Osteocyte (in vitro differentiated cells): ENCODE results near the gene ERBB3. TPM values are rescaled to one million over a fixed set of nuclear protein-coding genes. Genes with fewer than 3 reads are reported as not detected.

Experiments
- DNase-seq: peaks from one replicate; pipeline ENCODE4 v3.0.0; 2021; ENCODE audit warnings: mixed read lengths; ENCODE audit not compliant: unreplicated experiment; ENCODE audit errors: extremely low spot score
- H3K27ac Mint-ChIP-seq: one replicate; pipeline ENCODE4 v1.8.0; 2021; ENCODE audit warnings: mild to moderate bottlenecking, mixed read lengths; ENCODE audit not compliant: unreplicated experiment
- H3K27me3 Mint-ChIP-seq: one replicate; pipeline ENCODE4 v1.8.0; 2021; ENCODE audit warnings: mixed read lengths; ENCODE audit not compliant: unreplicated experiment
- H3K36me3 Mint-ChIP-seq: one replicate; pipeline ENCODE4 v1.8.0; 2021; ENCODE audit warnings: mixed read lengths; ENCODE audit not compliant: unreplicated experiment
- H3K4me1 Mint-ChIP-seq: one replicate; pipeline ENCODE4 v1.8.0; 2021; ENCODE audit warnings: mixed read lengths; ENCODE audit not compliant: unreplicated experiment
- H3K4me3 Mint-ChIP-seq: one replicate; pipeline ENCODE4 v1.8.0; 2021; ENCODE audit warnings: mild to moderate bottlenecking, moderate library complexity, mixed read lengths; ENCODE audit not compliant: unreplicated experiment
- H3K9me3 Mint-ChIP-seq: one replicate; pipeline ENCODE4 v1.8.0; 2021; ENCODE audit warnings: mixed read lengths; ENCODE audit not compliant: unreplicated experiment
- total RNA-seq: library from RNA; stranded (reverse); gene quantifications from 2 replicates; pipeline ENCODE4 v1.2.1, GENCODE V29; 2021
- TF ChIP-seq, protein P1 (sequence below): fragments of 200-600 bp; sonication (generic); IDR thresholded peaks from 2 replicates; pipeline ENCODE4 v1.5.0; 2021; ENCODE audit warnings: antibody characterized with exemption, mild to moderate bottlenecking, moderate library complexity

The ERBB3 gene
- total RNA-seq, 1 donor from 2014 or later = 1.2 TPM

DNA sequence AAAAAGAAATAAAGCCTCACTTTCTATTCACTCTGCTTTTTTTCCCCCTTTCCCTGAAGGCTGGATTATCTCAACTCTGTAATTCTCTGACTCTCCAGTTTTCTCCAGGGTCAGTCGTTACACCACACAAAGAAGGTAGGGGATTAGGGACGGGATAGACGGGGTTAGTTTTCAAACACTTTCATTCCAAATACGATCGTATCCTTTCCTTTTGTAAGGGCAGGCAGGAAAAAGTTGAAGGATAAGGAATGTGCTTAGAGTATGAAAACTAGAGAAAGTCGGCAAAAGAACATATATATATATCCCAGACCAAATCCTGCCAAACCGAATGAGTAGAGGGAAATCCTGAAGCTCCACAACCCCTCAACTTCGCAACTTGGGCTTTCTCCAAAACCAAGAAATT, 47.5 kb downstream of the ERBB3 start:
- DNase-seq = no peak
- Mint-ChIP-seq H3K4me1 (peaks cover 36% of the 10 kb centered on the region), H3K9me3 (no peaks in the 10 kb centered on the region), H3K36me3 (peaks cover 15% of the 10 kb centered on the region), H3K27me3 (no peaks in the 10 kb centered on the region), H3K4me3 (peak overlapping the region; percentile 98), H3K27ac (peak overlapping the region; percentile 90)
- TF ChIP-seq, protein P1, sequence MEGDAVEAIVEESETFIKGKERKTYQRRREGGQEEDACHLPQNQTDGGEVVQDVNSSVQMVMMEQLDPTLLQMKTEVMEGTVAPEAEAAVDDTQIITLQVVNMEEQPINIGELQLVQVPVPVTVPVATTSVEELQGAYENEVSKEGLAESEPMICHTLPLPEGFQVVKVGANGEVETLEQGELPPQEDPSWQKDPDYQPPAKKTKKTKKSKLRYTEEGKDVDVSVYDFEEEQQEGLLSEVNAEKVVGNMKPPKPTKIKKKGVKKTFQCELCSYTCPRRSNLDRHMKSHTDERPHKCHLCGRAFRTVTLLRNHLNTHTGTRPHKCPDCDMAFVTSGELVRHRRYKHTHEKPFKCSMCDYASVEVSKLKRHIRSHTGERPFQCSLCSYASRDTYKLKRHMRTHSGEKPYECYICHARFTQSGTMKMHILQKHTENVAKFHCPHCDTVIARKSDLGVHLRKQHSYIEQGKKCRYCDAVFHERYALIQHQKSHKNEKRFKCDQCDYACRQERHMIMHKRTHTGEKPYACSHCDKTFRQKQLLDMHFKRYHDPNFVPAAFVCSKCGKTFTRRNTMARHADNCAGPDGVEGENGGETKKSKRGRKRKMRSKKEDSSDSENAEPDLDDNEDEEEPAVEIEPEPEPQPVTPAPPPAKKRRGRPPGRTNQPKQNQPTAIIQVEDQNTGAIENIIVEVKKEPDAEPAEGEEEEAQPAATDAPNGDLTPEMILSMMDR = no peak

DNA sequence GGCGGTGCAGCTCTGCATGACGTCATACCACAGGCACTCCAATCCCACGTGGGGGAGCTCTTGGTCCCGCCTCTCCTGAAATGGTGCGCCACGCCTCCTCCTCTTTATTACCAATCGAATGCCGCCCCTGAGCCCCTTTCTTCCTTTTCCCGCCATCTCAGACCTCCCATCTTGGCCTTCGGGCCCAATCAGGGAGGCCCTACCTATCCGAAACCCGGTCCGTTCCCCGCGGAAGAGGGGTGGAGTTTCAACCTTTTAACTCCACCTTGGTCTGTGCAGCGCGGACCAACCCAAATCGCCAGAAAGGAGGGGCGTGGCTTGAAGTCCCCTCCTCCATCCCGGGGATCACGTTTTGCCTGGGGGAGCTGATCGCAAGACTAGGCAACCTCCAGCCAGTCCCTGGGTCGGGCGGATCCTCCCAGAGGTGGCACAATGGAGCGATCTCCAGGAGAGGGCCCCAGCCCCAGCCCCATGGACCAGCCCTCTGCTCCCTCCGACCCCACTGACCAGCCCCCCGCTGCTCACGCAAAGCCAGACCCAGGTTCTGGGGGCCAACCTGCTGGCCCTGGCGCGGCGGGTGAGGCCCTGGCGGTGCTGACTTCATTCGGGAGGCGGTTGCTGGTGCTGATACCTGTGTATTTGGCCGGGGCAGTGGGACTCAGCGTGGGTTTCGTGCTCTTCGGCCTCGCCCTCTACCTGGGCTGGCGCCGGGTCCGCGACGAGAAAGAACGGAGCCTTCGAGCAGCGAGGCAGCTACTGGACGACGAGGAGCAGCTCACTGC, 48.1 kb downstream of the ERBB3 start, which contains the start of gene ESYT1:
Gene ESYT1 (plus strand): TSS at position 380 of the 782 bp plus-strand sequence. CDS start 53 bp downstream, at position 433.
- peak within 1 kb of the TSS; percentile 98 for H3K4me3 Mint-ChIP-seq
- no peaks in the 10 kb centered on the region for H3K9me3 Mint-ChIP-seq

DNA sequence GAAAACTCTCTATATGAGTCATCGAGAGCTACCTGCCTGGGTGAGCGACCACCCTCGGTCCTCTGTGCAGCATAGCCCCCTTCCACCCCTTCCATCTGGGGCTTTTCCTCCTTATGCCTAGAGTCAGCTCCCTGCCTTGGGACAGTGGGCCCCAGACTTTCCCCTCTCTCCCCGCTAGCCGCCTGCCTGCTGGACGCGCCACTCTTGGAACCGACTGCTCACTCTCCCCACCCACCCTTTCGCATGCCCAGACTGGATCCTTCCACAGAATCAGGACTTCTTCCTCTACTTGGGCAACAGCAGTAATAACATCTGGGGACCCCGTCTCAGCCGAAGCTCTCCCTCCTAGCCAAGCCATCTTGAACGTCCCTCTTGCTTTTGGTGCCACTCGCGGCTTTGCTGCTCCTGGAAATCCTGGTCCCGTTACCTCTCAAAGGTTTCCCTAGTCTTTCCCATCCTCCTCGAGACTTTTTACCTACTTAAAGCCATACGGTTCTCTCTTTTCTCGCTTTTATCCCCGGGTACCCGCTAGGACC, 48.8 kb downstream of the ERBB3 start:
- no peaks in the 10 kb centered on the region for H3K27me3 Mint-ChIP-seq
- H3K27ac Mint-ChIP-seq = peak overlapping the region; percentile 90
- H3K4me1 Mint-ChIP-seq = peaks cover 36% of the 10 kb centered on the region
- no peak for DNase-seq
- peak overlapping the region; percentile 98 for H3K4me3 Mint-ChIP-seq
- TF ChIP-seq, protein P1 = no peak
- peaks cover 22% of the 10 kb centered on the region for H3K36me3 Mint-ChIP-seq
- H3K9me3 Mint-ChIP-seq = no peaks in the 10 kb centered on the region

More for the DNA sequence above, 48.1 kb downstream of the ERBB3 start, which contains the start of gene ESYT1:
- peak within 1 kb of the TSS; percentile 90 for H3K27ac Mint-ChIP-seq
- H3K27me3 Mint-ChIP-seq = no peaks in the 10 kb centered on the region
- peaks cover 16% of the 10 kb centered on the region for H3K36me3 Mint-ChIP-seq
- DNase-seq = peak; percentile 99
- peaks cover 36% of the 10 kb centered on the region for H3K4me1 Mint-ChIP-seq
- TF ChIP-seq, protein P1 = no peak

DNA sequence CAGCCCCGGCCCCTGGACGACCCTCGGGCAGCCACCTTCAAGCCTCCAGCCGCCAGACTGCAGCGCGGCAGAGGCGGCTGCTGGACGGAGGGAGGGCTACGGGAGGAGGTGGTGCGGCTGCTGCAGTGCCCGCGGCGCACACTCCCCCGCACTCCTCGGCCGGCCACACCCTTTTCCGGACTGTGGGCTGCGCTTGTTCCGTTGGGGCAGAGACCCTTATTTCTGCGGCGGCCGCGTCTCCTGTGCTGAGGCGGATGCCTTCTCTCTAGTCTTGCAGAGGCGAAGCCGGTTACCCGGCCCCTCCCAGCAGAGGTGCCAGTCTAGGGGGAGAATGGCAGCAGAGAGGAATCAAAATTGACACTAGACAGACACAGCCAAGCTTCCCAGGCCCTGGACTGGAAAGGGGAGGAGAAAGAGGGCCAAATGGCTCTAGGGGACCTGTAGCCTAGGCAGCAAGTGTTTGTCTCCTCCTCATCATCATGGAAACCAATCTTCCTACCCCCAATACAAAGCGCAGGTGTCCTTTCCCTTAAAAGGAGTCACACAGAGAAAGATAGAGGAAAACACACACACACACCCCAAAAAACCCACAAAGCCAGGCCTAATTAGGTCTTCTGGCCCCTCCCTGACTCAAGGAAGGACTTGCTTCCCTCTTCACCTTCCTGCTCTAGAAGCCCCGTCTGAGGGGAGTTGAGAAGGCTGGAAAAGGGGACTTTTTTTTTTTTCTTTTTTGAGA, 49.4 kb downstream of the ERBB3 start:
- Mint-ChIP-seq H3K9me3 (no peaks in the 10 kb centered on the region), H3K4me1 (peaks cover 36% of the 10 kb centered on the region)
- peak; percentile 87 for DNase-seq

More for the DNA sequence above, 49.4 kb downstream of the ERBB3 start:
- TF ChIP-seq, protein P1 = no peak
- peak overlapping the region; percentile 98 for H3K4me3 Mint-ChIP-seq
- H3K27ac Mint-ChIP-seq = peak overlapping the region; percentile 90
- no peaks in the 10 kb centered on the region for H3K27me3 Mint-ChIP-seq
- H3K36me3 Mint-ChIP-seq = peaks cover 26% of the 10 kb centered on the region
